ENCODE results near the gene TAX1BP1.
"Not testable (repeated sequence)": the region's sequence is repeated elsewhere in the genome, so short reads cannot be mapped to it uniquely, and the experiment has no call there.

The TAX1BP1 gene

DNA sequence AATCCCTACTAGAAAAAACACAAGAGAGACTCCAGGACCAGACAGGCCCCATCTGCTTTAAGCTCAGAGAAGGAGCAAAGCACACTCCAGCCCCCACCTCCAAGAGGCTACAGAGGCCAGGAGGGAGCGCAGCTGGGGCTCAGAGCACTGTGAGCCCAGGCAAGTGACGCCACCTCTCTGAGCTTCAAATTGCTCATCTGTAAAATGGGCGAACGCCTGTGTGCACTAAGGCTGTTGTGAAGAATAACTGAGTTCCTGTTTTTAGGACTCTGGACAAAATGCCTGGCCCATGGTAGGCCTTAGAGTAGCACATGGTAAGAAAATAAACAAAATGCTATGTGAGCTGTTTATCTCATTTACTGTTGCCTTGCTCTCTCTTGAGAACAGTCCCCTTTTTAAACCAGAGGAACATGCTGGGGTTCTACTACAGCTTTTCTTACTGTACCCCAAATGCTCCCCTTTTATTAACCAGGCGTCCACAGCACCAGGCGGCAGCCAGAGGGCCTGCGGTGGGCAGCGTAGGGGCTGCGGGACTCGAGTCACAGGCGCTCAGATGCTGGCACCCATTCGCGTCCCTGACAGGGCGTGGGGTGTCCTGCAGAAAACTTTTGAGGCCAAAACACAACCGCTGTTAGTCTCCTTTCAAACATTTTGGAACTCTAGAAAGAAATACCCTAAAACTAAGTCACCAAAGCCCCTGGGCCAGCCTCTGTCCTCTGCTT, 103.8 kb downstream of the TAX1BP1 start:
- DNase-seq (ENCODE audit: low read depth) = no peak

- peak; percentile 29 for DNase-seq (ENCODE audit: low read depth)
Observed at GRCh38 chr7:27846388-27846787, 106.4 kb downstream of the TAX1BP1 start.

- DNase-seq (ENCODE audit: low read depth) = peak; percentile 15
Observed at GRCh38 chr7:27850531-27850930, 110.6 kb downstream of the TAX1BP1 start.

DNA sequence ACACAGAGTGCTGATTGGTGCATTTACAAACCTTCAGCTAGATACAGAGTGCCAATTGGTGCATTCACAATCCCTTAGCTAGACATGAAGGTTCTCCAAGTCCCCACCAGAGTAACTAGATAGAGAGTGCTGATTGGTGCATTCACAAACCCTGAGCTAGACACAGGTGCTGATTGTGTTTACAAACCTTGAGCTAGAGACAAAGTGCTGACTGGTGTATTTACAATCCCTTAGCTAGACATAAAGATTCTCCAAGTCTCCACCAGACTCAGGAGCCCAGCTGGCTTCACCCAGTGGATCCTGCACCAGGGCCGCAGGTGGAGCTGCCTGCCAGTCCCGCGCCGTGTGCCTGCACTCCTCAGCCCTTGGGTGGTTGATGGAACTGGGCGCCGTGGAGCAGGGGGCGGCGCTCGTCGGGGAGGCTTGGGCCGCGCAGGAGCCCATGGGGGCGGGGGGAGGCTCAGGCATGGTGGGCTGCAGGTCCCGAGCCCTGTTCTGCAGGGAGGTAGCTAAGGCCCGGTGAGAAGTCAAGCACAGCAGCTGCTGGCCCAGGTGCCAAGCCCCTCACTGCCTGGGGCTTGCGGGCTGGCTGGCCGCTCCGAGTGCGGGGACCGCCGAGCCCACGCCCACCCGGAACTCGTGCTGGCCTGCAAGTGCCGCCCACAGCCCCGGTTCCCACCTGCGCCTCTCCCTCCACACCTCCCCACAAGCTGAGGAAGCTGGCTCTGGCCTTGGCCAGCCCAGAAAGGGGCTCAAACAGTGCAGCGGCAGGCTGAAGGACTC, 116.9 kb downstream of the TAX1BP1 start:
- DNase-seq (ENCODE audit: low read depth) = not testable (repeated sequence)

GRCh38 chr7:27860800-27861199, 120.8 kb downstream of the TAX1BP1 start:
- DNase-seq (ENCODE audit: low read depth) = no peak

- no peak for DNase-seq (ENCODE audit: low read depth)
Observed at GRCh38 chr7:27861747-27862146, 121.8 kb downstream of the TAX1BP1 start.

GRCh38 chr7:27863880-27864279, 123.9 kb downstream of the TAX1BP1 start:
- DNase-seq (ENCODE audit: low read depth) = no peak

- no peak for DNase-seq (ENCODE audit: low read depth)
Observed at GRCh38 chr7:27866256-27866655, 126.3 kb downstream of the TAX1BP1 start.

DNA sequence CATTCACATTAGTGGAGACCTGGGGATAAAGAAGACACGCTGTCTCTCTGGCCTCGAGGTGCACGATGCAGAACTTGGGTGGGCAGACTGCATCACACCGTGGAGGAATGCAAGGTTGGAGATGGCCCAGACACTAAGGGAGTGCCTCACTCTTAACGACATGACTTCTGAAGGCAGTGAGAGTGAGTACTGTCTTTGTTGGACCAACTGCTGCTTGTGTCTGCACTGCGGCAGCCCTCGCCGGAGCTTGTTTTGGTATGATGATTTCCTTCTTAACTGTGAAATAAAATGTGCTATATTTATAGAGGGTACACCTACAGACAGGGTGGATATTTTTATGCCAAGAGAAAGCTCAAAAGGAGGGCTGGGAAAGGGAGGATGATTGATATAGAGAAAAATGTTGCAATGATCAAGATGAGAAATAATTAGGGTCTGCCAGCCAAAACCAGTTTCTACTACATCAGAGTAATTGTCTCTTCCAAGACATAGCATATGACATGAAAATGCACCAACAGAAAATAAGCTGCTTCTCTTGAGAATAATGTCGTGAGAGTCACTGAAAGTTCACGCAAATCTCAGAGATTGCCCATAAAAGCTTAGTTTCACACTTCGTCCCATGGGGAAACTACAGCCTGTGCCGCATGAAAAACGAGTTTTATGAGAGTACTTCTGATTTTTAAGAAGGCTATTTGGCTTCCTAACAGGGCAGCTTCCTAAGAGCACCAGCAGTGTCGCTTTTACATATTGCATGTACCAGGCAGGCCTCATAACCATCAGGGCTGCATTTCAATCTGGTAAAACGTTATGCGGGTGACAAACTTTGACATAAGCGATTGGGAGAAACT, 127.1 kb downstream of the TAX1BP1 start:
- no peak for DNase-seq (ENCODE audit: low read depth)

DNA sequence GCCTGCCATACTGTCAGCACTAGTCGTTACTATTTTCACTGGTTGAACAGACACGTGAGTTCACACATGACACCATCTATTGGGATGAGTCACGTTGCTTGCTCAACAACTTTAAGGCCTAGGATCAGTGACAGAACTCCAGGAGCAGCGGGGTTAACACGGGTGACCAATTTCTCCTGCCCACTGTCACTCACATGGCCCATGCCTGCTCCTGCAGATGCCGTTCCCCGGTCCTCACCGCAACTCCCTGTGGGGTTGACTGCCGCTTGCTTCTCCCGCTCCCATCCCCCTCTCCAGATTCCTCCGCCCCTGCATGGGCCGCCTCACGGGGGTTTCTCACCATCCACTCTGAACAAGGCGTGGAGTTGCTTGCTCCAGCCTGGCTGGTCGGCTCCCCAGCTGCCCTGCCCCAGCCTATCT, 128.2 kb downstream of the TAX1BP1 start:
- DNase-seq (ENCODE audit: low read depth) = peak; percentile 18

DNA sequence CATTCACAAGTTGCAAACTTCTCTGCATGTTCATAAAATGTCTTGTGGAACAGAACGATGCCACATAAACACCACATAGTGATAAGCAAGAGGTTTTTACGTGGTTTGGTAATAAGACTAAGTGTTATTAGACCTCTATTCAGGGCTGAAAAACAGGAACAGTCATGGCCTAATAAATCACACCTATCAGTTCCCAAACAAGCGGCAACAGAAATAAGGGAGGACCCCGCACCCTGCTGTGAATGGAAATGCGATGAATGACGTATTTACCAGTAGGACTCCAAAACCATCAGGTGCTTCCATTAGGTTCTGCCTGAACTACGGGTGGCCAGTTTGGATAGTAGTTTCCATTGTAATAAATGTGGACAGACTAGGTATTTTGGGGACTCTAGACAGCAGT, 129.1 kb downstream of the TAX1BP1 start:
- DNase-seq (ENCODE audit: low read depth) = no peak

GRCh38 chr7:27870595-27870994, 130.6 kb downstream of the TAX1BP1 start:
- DNase-seq (ENCODE audit: low read depth) = no peak

DNA sequence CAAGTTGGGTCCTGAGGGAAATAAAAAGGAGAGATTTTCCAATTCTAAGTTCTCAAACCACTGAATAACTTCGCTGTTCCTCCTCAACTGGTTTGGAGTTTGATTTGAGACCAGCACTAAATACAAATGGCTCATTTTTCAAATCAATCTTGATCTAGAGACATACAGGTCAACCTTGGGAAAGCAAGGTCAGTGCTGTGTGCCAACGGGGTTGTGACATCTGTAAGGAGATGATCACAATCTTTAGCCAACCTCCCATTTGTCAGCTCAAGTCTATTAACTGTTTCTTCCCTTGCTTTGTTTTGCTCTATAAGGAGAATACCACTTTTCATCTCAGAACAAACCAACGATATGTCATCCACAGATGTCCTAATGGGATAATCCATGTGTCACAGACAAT, 131.1 kb downstream of the TAX1BP1 start:
- DNase-seq (ENCODE audit: low read depth) = no peak

- no peak for DNase-seq (ENCODE audit: low read depth)
Observed at GRCh38 chr7:27871866-27872265, 131.9 kb downstream of the TAX1BP1 start.

DNA sequence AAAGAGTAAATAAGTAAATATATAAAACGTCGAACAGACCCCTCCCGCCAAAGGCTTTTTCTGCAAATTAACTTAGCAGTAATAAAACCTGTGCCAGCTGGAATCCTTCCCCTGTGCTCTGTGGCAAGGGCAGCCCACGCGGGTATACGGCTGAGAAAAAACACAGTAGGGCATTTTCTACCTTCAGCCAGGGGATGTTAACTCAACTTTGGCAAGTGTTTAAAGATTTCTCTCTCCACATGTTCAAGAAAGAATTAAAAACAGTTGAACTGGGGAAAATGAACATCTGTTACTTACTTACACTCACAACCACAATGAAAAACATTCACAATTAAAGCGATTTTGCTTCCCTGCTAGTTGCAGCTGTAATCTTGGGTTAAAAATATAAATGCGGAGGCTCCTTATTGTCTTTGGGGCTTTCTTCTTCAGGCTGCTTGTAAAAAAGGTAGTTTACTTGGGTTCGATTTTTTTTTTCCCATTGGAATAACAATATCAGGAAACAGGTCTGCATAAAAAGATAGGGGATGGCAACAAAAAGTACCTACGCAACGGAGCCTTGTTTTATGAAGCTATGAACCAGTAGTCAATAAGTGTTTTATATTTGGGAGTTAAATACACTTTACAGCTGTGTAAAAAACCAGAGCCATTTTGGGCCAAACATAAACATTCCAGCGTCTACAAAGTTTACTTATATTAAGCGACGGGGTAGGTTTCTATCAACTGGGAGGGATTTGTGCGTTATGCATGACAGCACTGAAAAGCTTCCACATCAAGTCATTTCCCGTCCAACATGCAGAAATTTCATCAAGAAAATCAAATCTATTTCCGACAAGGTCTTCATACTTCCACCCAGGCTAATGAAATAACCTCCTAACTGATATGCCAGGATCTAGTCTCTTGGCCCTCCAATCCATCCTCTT, 132.7 kb downstream of the TAX1BP1 start:
- no peak for DNase-seq (ENCODE audit: low read depth)

GRCh38 chr7:27873981-27874957, 134.3 kb downstream of the TAX1BP1 start:
- peak; percentile 80 for DNase-seq (ENCODE audit: low read depth)

DNA sequence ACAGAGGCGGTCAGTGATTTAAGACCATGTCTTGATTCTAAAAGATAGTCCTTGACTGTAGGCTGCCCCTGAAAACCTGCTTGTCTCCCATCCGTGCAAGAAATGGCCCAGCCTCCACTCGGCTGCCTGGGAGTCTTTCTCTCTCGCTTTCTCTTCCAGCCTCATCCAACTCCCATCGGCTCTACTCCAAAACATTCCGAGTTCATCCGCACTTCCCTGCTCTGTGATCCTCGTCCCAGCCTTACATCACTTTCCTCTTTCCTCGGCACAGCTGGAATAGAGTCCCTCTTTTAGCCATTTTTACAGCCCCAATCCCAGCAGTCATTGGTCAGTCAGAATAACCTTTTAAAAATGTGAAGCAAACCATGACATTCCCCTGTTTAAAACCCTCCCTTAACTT, 135.1 kb downstream of the TAX1BP1 start:
- DNase-seq (ENCODE audit: low read depth) = no peak

- DNase-seq (ENCODE audit: low read depth) = no peak
Observed at GRCh38 chr7:27875832-27876231, 135.9 kb downstream of the TAX1BP1 start.

DNA sequence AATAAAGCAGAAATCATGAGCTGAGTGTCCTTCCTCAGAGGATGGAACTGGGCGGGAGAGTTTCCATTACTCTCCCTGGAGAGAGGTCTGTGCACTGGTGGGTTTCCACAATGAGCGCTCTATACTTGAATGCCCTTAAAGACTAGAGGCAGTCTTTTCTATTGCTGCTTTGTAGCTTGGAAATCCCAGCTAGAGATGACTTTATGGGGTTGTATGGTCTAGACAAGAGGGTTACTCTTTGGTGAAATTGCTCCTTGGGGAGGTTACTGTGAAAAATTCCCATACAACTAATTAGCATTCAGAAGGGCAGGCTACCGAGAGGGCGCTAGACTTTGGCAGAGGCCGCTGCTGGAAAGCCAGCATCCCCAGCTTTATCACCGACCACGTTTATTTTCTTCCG, 136.8 kb downstream of the TAX1BP1 start:
- DNase-seq (ENCODE audit: low read depth) = no peak
